WTC11 (cell line): ENCODE data around the gene VCL. TPM values are rescaled to one million over a fixed set of nuclear protein-coding genes. Genes with fewer than 3 reads are reported as not detected.

Experiments
- ATAC-seq: fragments of 200-7000 bp; cut with Tn5 transposase; 2 replicates; pipeline ENCODE4 v1.10.0; 2021; ENCODE audit warnings: mild to moderate bottlenecking, moderate library complexity
- CTCF ChIA-PET: fragments of 300-600 bp; sonication (Branson Sonifier 250); formaldehyde crosslinking; loops from one replicate; lab custom pipeline; 2021; ENCODE audit warnings: antibody characterized with exemption; lab: Charles Lee
- POLR2A ChIA-PET: fragments of 350-600 bp; sonication (Branson Sonifier 250); formaldehyde crosslinking; loops from one replicate; lab custom pipeline; 2021; ENCODE audit warnings: antibody characterized with exemption; lab: Charles Lee
- DNase-seq: peaks from one replicate; pipeline ENCODE4 v3.0.0; 2021; ENCODE audit warnings: low spot score
- H3K27ac Mint-ChIP-seq: 2 replicates; pipeline ENCODE4 v1.8.0; 2021; ENCODE audit warnings: mixed read lengths
- H3K27me3 Mint-ChIP-seq: 2 replicates; pipeline ENCODE4 v1.8.0; 2021; ENCODE audit warnings: low read depth, mild to moderate bottlenecking, moderate library complexity, mixed read lengths
- H3K36me3 Mint-ChIP-seq: 2 replicates; pipeline ENCODE4 v1.8.0; 2021; ENCODE audit warnings: mixed read lengths
- H3K4me1 Mint-ChIP-seq: 2 replicates; pipeline ENCODE4 v1.8.0; 2022; ENCODE audit warnings: mixed read lengths
- H3K4me3 Mint-ChIP-seq: 2 replicates; pipeline ENCODE4 v1.8.0; 2021; ENCODE audit warnings: mild to moderate bottlenecking, moderate library complexity, mixed read lengths
- H3K9me3 Mint-ChIP-seq: 2 replicates; pipeline ENCODE4 v1.8.0; 2021; ENCODE audit warnings: mixed read lengths
- ESRRA ChIP-seq: sonication (generic); formaldehyde crosslinking; IDR thresholded peaks from 2 replicates; pipeline ENCODE4 v1.8.1; 2022; ENCODE audit warnings: mild to moderate bottlenecking, missing genetic modification reagents, borderline replicate concordance
- GABPB1 ChIP-seq: sonication (generic); formaldehyde crosslinking; IDR thresholded peaks from 2 replicates; pipeline ENCODE4 v1.8.1; 2023; ENCODE audit warnings: mild to moderate bottlenecking, missing genetic modification reagents
- IRF2 ChIP-seq: sonication (generic); formaldehyde crosslinking; IDR thresholded peaks from 2 replicates; pipeline ENCODE4 v1.8.0; 2022; ENCODE audit warnings: low read depth, missing genetic modification reagents, borderline replicate concordance
- NFE2L1 ChIP-seq: sonication (generic); formaldehyde crosslinking; IDR thresholded peaks from 2 replicates; pipeline ENCODE4 v1.8.1; 2023; ENCODE audit warnings: missing genetic modification reagents
- NR3C1 ChIP-seq: sonication (generic); formaldehyde crosslinking; conservative IDR thresholded peaks from 2 replicates; pipeline ENCODE4 v1.8.1; 2023; ENCODE audit warnings: low read depth, mild to moderate bottlenecking, missing genetic modification reagents
- TP53 ChIP-seq: sonication (generic); formaldehyde crosslinking; IDR thresholded peaks from 2 replicates; pipeline ENCODE4 v1.8.1; 2023; ENCODE audit warnings: mild to moderate bottlenecking, missing genetic modification reagents
- ZNF121 ChIP-seq: sonication (generic); formaldehyde crosslinking; IDR thresholded peaks from 2 replicates; pipeline ENCODE4 v1.8.0; 2023; ENCODE audit warnings: missing genetic modification reagents
- ZNF138 ChIP-seq: sonication (generic); formaldehyde crosslinking; conservative IDR thresholded peaks from 2 replicates; pipeline ENCODE4 v1.8.1; 2022; ENCODE audit warnings: mild to moderate bottlenecking, moderate library complexity, missing genetic modification reagents
- ZNF671 ChIP-seq: fragments of 250-450 bp; sonication (Bioruptor Pico); IDR thresholded peaks from 2 replicates; pipeline ENCODE4 v1.8.0; 2021; ENCODE audit warnings: mild to moderate bottlenecking
- total RNA-seq: library from RNA; stranded (reverse); gene quantifications from 3 replicates; pipeline ENCODE4 v1.2.3, GENCODE V29; 2021
- TF ChIP-seq, protein P1 (sequence below): sonication (generic); formaldehyde crosslinking; IDR thresholded peaks from 2 replicates; pipeline ENCODE4 v1.8.1; 2022; ENCODE audit warnings: mild to moderate bottlenecking, moderate library complexity, missing genetic modification reagents
- TF ChIP-seq, protein P2 (sequence below): sonication (generic); formaldehyde crosslinking; IDR thresholded peaks from 2 replicates; pipeline ENCODE4 v1.8.0; 2022; ENCODE audit warnings: missing genetic modification reagents
- TF ChIP-seq, protein P3 (sequence below): fragments of 250-450 bp; sonication (Bioruptor Pico); IDR thresholded peaks from 2 replicates; pipeline ENCODE4 v1.8.0; 2021; ENCODE audit warnings: mild to moderate bottlenecking
- TF ChIP-seq, protein P4 (sequence below): sonication (generic); formaldehyde crosslinking; conservative IDR thresholded peaks from 2 replicates; pipeline ENCODE4 v1.8.1; 2022; ENCODE audit warnings: mild to moderate bottlenecking, missing genetic modification reagents
- TF ChIP-seq, protein P5 (sequence below): sonication (generic); formaldehyde crosslinking; IDR thresholded peaks from 2 replicates; pipeline ENCODE4 v1.8.1; 2023; ENCODE audit warnings: mild to moderate bottlenecking, missing genetic modification reagents
- TF ChIP-seq, protein P6 (sequence below): sonication (generic); formaldehyde crosslinking; IDR thresholded peaks from 2 replicates; pipeline ENCODE4 v1.8.1; 2023; ENCODE audit warnings: mild to moderate bottlenecking, moderate library complexity, missing genetic modification reagents
- TF ChIP-seq, protein P7 (sequence below): fragments of 250-450 bp; sonication (Bioruptor Pico); IDR thresholded peaks from 2 replicates; pipeline ENCODE4 v2.1.2; 2022; ENCODE audit warnings: mild to moderate bottlenecking, moderate library complexity

VCL gene
- total RNA-seq, 1 experiment from 2014 or later, result 225 TPM

DNA sequence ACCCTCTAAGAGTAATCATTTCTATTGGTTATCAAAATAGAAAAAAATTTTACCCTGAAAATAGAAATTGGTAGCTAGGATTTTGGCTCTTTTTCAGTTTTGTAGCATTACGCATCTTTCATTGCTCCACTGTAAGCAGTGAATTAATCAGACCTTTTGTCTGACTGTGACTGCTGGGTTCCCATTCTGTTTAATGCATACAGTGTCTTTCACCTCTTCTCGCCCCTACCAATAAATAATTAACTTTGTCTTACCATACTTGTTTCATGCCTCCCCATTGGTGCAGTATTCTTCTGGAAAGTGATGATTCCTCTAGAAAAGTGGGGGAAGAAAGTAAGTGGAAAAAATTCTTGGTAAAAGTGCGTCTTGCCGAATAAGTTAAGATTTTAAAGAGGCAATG lies 79.5 kb downstream of the VCL start:
- no peaks in the 10 kb centered on the region for H3K9me3 Mint-ChIP-seq
- ChIA-PET POLR2A (interaction anchor here (1.3 kb wide), 1 partner anchor 78 kb away, joined by 3 read pairs; no protein-coding TSS in a partner anchor), CTCF (interaction anchor here (1.2 to 2.0 kb wide), 3 partner anchors 137 to 198 kb away, joined by 3 to 12 read pairs (median 4); no protein-coding TSS in a partner anchor)
- H3K4me1 Mint-ChIP-seq, result peaks cover 54% of the 10 kb centered on the region
- ATAC-seq (no peak), DNase-seq (no peak)
- H3K4me3 Mint-ChIP-seq, result no peak overlapping the region
- TF ChIP-seq GABPB1 (CRISPR knock-in tag) (no peak), ESRRA (no peak), ZNF138 (CRISPR knock-in tag) (no peak), ZNF121 (CRISPR knock-in tag) (no peak), IRF2 (no peak), NFE2L1 (CRISPR knock-in tag) (no peak), ZNF671 (no peak), NR3C1 (CRISPR knock-in tag) (no peak), TP53 (no peak)
- TF ChIP-seq, protein P1, sequence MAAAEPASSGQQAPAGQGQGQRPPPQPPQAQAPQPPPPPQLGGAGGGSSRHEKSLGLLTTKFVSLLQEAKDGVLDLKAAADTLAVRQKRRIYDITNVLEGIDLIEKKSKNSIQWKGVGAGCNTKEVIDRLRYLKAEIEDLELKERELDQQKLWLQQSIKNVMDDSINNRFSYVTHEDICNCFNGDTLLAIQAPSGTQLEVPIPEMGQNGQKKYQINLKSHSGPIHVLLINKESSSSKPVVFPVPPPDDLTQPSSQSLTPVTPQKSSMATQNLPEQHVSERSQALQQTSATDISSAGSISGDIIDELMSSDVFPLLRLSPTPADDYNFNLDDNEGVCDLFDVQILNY (CRISPR knock-in tag), result no peak
- TF ChIP-seq, protein P2, sequence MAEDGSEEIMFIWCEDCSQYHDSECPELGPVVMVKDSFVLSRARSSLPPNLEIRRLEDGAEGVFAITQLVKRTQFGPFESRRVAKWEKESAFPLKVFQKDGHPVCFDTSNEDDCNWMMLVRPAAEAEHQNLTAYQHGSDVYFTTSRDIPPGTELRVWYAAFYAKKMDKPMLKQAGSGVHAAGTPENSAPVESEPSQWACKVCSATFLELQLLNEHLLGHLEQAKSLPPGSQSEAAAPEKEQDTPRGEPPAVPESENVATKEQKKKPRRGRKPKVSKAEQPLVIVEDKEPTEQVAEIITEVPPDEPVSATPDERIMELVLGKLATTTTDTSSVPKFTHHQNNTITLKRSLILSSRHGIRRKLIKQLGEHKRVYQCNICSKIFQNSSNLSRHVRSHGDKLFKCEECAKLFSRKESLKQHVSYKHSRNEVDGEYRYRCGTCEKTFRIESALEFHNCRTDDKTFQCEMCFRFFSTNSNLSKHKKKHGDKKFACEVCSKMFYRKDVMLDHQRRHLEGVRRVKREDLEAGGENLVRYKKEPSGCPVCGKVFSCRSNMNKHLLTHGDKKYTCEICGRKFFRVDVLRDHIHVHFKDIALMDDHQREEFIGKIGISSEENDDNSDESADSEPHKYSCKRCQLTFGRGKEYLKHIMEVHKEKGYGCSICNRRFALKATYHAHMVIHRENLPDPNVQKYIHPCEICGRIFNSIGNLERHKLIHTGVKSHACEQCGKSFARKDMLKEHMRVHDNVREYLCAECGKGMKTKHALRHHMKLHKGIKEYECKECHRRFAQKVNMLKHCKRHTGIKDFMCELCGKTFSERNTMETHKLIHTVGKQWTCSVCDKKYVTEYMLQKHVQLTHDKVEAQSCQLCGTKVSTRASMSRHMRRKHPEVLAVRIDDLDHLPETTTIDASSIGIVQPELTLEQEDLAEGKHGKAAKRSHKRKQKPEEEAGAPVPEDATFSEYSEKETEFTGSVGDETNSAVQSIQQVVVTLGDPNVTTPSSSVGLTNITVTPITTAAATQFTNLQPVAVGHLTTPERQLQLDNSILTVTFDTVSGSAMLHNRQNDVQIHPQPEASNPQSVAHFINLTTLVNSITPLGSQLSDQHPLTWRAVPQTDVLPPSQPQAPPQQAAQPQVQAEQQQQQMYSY, result no peak
- TF ChIP-seq, protein P3, sequence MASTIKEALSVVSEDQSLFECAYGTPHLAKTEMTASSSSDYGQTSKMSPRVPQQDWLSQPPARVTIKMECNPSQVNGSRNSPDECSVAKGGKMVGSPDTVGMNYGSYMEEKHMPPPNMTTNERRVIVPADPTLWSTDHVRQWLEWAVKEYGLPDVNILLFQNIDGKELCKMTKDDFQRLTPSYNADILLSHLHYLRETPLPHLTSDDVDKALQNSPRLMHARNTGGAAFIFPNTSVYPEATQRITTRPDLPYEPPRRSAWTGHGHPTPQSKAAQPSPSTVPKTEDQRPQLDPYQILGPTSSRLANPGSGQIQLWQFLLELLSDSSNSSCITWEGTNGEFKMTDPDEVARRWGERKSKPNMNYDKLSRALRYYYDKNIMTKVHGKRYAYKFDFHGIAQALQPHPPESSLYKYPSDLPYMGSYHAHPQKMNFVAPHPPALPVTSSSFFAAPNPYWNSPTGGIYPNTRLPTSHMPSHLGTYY (CRISPR knock-in tag), result no peak
- TF ChIP-seq, protein P4, sequence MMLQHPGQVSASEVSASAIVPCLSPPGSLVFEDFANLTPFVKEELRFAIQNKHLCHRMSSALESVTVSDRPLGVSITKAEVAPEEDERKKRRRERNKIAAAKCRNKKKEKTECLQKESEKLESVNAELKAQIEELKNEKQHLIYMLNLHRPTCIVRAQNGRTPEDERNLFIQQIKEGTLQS (CRISPR knock-in tag), result no peak
- TF ChIP-seq, protein P5, sequence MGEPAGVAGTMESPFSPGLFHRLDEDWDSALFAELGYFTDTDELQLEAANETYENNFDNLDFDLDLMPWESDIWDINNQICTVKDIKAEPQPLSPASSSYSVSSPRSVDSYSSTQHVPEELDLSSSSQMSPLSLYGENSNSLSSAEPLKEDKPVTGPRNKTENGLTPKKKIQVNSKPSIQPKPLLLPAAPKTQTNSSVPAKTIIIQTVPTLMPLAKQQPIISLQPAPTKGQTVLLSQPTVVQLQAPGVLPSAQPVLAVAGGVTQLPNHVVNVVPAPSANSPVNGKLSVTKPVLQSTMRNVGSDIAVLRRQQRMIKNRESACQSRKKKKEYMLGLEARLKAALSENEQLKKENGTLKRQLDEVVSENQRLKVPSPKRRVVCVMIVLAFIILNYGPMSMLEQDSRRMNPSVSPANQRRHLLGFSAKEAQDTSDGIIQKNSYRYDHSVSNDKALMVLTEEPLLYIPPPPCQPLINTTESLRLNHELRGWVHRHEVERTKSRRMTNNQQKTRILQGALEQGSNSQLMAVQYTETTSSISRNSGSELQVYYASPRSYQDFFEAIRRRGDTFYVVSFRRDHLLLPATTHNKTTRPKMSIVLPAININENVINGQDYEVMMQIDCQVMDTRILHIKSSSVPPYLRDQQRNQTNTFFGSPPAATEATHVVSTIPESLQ (CRISPR knock-in tag), result no peak
- TF ChIP-seq, protein P6, sequence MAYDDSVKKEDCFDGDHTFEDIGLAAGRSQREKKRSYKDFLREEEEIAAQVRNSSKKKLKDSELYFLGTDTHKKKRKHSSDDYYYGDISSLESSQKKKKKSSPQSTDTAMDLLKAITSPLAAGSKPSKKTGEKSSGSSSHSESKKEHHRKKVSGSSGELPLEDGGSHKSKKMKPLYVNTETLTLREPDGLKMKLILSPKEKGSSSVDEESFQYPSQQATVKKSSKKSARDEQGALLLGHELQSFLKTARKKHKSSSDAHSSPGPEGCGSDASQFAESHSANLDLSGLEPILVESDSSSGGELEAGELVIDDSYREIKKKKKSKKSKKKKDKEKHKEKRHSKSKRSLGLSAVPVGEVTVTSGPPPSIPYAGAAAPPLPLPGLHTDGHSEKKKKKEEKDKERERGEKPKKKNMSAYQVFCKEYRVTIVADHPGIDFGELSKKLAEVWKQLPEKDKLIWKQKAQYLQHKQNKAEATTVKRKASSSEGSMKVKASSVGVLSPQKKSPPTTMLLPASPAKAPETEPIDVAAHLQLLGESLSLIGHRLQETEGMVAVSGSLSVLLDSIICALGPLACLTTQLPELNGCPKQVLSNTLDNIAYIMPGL (CRISPR knock-in tag), result no peak
- TF ChIP-seq, protein P7, sequence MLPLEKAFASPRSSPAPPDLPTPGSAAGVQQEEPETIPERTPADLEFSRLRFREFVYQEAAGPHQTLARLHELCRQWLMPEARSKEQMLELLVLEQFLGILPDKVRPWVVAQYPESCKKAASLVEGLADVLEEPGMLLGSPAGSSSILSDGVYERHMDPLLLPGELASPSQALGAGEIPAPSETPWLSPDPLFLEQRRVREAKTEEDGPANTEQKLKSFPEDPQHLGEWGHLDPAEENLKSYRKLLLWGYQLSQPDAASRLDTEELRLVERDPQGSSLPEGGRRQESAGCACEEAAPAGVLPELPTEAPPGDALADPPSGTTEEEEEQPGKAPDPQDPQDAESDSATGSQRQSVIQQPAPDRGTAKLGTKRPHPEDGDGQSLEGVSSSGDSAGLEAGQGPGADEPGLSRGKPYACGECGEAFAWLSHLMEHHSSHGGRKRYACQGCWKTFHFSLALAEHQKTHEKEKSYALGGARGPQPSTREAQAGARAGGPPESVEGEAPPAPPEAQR (CRISPR knock-in tag), result no peak
- peaks cover 31% of the 10 kb centered on the region for H3K36me3 Mint-ChIP-seq
- peak overlapping the region; percentile 63 for H3K27ac Mint-ChIP-seq
- no peaks in the 10 kb centered on the region for H3K27me3 Mint-ChIP-seq
